Measurements from ENCODE around the gene PTPRM. TPM values are rescaled to one million over a fixed set of nuclear protein-coding genes. Genes with fewer than 3 reads are reported as not detected.

The PTPRM gene
- total and polyA plus RNA-seq, 2 of the 4 experiments (the other 2 are of a cell fraction): 28.3 to 51.2 TPM

DNA sequence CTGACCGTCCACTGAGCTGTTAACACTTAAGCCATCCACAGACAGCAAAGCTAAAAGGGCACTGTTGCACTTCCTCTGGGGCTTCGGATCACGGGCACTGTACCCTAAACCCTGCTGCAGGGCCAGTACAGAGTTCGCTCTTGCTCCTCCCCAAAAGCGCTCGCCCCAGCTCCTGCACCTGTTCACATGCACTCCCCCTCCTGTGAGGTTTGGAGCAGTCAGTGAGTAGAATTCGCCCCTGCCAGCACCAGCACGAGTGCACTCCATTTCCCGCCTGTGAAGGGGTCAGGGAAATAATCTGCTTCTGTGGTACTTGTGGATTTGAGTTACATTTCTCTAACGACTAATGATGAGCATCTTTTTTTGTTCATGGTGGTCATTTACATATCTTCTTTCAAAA, 158.8 kb downstream of the PTPRM start:
- TF ChIP-seq MAFK (IDR thresholded peaks at IDR 0.05; ENCODE audit: low read depth, low read length) (no peak), FOS (IDR thresholded peaks at IDR 0.05; ENCODE audit: low read depth, low read length) (no peak), MAZ (IDR thresholded peaks at IDR 0.05; ENCODE audit: borderline replicate concordance, low read depth, low read length) (no peak), CHD1 (IDR thresholded peaks at IDR 0.05; ENCODE audit: low read depth, low read length) (no peak), CEBPB (IDR thresholded peaks at IDR 0.05; ENCODE audit: low read depth, low read length) (no peak), RCOR1 (IDR thresholded peaks at IDR 0.05; ENCODE audit: insufficient replicate concordance, low read length) (no peak), POLR2A (IDR thresholded peaks at IDR 0.05; ENCODE audit: low read depth, low read length) (no peak), SMC3 (IDR thresholded peaks at IDR 0.05; ENCODE audit: low read depth, low read length) (no peak)
- TF ChIP-seq, protein P1, sequence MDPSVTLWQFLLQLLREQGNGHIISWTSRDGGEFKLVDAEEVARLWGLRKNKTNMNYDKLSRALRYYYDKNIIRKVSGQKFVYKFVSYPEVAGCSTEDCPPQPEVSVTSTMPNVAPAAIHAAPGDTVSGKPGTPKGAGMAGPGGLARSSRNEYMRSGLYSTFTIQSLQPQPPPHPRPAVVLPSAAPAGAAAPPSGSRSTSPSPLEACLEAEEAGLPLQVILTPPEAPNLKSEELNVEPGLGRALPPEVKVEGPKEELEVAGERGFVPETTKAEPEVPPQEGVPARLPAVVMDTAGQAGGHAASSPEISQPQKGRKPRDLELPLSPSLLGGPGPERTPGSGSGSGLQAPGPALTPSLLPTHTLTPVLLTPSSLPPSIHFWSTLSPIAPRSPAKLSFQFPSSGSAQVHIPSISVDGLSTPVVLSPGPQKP (IDR thresholded peaks at IDR 0.05; ENCODE audit: borderline replicate concordance, low read depth, low read length): no peak
- TF ChIP-seq, protein P2, sequence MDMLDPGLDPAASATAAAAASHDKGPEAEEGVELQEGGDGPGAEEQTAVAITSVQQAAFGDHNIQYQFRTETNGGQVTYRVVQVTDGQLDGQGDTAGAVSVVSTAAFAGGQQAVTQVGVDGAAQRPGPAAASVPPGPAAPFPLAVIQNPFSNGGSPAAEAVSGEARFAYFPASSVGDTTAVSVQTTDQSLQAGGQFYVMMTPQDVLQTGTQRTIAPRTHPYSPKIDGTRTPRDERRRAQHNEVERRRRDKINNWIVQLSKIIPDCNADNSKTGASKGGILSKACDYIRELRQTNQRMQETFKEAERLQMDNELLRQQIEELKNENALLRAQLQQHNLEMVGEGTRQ (IDR thresholded peaks at IDR 0.05; ENCODE audit: low read depth, low read length): no peak
- Histone ChIP-seq H4K8ac (ENCODE audit: low read depth in 2 of 2, low read length in 2 of 2) (no peak overlapping the region), H2BK5ac (ENCODE audit: low read depth, low read length, poor library complexity, severe bottlenecking) (no peak overlapping the region), H3K27me3 (ENCODE audit: control insufficient read depth, insufficient read depth, low read length) (no peaks in the 10 kb centered on the region), H3K79me1 (ENCODE audit: low read depth in 1 of 2, low read length in 2 of 2) (peaks cover 0 to 12% of the 10 kb centered on the region in 2 experiments; a peak in 2 of 4 replicates), H2BK15ac (ENCODE audit: low read depth, low read length) (no peak overlapping the region), H4K91ac (ENCODE audit: insufficient read depth, low read depth, low read length) (no peak overlapping the region), H3K4me2 (ENCODE audit: low read depth, low read length) (no peak overlapping the region), H4K5ac (ENCODE audit: low read depth, low read length) (no peak overlapping the region), H3K4me1 (ENCODE audit: control insufficient read depth, insufficient read depth, low read length) (no peaks in the 10 kb centered on the region), H3K36me3 (ENCODE audit: control insufficient read depth, insufficient read depth, low read length) (no peaks in the 10 kb centered on the region), H4K20me1 (ENCODE audit: insufficient read depth, low read length) (no peaks in the 10 kb centered on the region), H3K4me3 (ENCODE audit: insufficient read depth, low read depth, low read length) (no peak overlapping the region), H2AK9ac (replicated peaks; ENCODE audit: low read depth, low read length, poor library complexity) (no peak overlapping the region), H2BK20ac (ENCODE audit: low read depth, low read length) (no peak overlapping the region), H3K56ac (ENCODE audit: extremely low read depth, insufficient read depth, low read length) (no peak overlapping the region), H3K14ac (replicated peaks; ENCODE audit: low read depth, low read length) (no peak overlapping the region), H3K9me3 (ENCODE audit: control insufficient read depth, insufficient read depth, low read length) (no peaks in the 10 kb centered on the region), H3K9ac (ENCODE audit: low read depth, low read length) (no peak overlapping the region), H2AK5ac (ENCODE audit: low read depth, low read length) (no peak overlapping the region), H3K9me1 (ENCODE audit: insufficient read depth, low read length) (no peaks in the 10 kb centered on the region), H3K23ac (ENCODE audit: low read depth, low read length) (no peak overlapping the region), H2AFZ (replicated peaks; ENCODE audit: low read length, poor library complexity) (no peak overlapping the region), H3K27ac (ENCODE audit: insufficient read depth, low read length) (no peak overlapping the region), H3K4ac (ENCODE audit: low read depth, low read length) (no peak overlapping the region), H3K18ac (ENCODE audit: low read depth, low read length) (no peak overlapping the region), H2BK120ac (ENCODE audit: low read depth, low read length) (no peak overlapping the region)
- DNase-seq (no peak), ATAC-seq (ENCODE audit: low read depth) (no peak)
- dilution Hi-C loops (cut with HindIII; ENCODE audit: low sequenced_read_pairs, unreplicated experiment): no loop called here
- POLR2A ChIA-PET (ENCODE audit: unreplicated experiment): no interaction called here
- 100% methylated on average over 1 of the region's 10 CpGs; no CpG with 5 or more reads in 1 of the 2 experiments for WGBS, 2 experiments (ENCODE audit: extremely low coverage in 2 of 2, insufficient read length in 1 of 2)
- CTCF ChIA-PET: no interaction called here
- in situ Hi-C loops (cut with MboI; ENCODE audit: low sequenced_read_pairs): no loop called here
- intact Hi-C loops (cut with micrococcal nuclease): no loop called here
- BruUV-seq (replicated peaks): no TSS peak
